Colon (tissue), 2 donors: ENCODE data around the gene HUS1.
"Not testable (repeated sequence)": the region's sequence is repeated elsewhere in the genome, so short reads cannot be mapped to it uniquely, and the experiment has no call there.

Experiments
- FAIRE-seq: peaks from 2 replicates; lab custom pipeline; 2012; peaks lifted over from hg19 to GRCh38; lab: Jason Lieb, UNC
- donor health status: control.
- donor health status: control.

HUS1 gene

DNA sequence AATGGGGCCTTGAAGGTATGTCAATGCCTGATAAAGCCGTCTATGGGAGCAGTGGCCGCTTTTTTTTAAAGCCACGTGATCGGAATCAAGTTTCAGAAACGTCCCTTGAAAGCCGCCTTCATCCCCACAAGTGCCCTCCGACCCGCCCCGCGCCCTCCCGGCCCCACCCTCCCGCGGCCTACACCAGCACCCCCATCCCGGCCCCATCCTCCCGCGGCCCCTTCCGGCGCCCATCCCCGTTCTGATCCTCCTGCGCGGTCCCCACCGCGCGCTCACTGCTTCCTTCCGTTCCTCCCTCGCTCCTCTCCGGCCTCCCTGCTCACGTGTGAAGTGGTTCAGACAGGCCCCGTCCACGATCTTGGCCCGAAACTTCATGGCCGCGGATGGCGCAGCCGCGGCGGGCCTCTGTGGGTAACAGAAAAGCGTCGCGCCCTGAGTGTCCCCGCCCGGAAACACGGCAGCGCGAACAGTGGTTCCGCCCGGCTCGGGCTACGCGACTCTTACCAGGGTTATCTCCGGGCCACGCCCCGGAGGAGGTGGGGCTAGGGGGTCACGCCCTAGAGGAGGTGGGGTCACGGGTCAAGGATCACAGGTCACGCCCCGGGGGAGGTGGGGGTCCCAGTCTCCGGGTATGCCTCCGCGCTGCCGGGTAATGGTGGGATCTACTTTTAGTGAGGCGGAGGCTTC, at the start of gene HUS1:
HUS1 (minus strand) TSS at position 471 of the 687 bp plus-strand sequence; CDS start at position 375, 96 bp downstream.
- FAIRE-seq: no peak

GRCh38 chr7:48028938-48029337, 49.5 kb upstream of the HUS1 start, which contains the start of gene SUN3:
TSS of gene SUN3 (minus strand) at chr7:48029107. CDS start at chr7:48028938, 169 bp downstream.
- FAIRE-seq: no peak

- no peak for FAIRE-seq
Observed at GRCh38 chr7:48025624-48026023, 46.2 kb upstream of the HUS1 start.

DNA sequence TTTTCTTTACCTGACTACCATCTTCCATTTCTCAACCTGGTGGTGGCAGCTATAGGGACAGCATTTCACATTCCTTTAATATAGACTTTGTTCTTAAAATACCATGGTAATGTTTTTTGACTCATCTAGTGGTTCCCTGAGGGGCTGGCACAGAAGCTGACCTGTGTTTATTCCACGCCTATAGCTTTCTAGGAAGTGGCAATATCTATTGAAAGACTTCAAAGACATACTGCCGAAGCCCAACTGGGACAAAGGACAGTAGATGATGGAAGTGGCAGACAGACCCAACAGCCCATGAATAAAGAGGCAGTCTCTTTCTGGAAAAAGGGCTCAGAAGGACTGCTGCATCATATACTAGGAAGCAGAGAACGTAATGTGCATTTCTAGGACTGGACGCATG, 38.3 kb upstream of the HUS1 start:
- no peak for FAIRE-seq

DNA sequence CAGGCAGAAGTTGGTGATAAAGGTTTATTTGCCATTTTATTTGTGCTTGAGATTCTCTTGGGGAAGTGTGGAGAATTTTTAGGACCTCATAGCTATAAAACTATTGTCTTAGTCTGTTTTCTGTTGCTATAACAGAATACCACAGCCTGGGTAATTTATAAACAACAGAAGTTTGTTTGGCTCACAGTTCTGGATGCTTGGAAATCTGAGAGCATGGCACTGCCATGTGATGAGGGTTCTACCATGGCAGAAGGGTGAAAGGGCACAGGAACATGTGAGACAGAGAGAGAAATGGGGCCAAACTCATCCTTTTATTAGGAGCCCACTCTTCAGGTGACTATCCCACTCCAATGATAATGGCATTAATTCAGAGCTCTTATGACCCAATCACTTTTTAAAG, 37.2 kb upstream of the HUS1 start:
- no peak for FAIRE-seq

DNA sequence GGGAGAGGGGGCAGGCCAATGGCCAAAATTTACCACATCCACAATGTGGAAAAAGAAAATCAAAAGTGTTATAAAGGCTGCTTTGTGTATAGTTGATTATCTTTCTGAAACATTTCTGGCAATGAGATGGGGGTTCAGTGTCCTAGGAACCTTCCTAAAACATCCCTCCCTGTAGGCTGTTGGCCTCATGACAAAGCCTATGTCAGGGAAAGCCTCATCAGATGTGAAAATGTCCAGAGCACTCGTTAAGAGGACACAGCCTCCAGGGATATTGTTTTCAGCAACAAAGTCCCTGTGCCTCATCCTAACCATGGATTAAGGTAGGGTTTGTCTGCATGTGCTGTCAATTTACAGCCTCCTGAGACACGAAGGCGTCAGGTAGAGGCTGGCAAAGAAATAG, 32.5 kb upstream of the HUS1 start:
- no peak for FAIRE-seq

DNA sequence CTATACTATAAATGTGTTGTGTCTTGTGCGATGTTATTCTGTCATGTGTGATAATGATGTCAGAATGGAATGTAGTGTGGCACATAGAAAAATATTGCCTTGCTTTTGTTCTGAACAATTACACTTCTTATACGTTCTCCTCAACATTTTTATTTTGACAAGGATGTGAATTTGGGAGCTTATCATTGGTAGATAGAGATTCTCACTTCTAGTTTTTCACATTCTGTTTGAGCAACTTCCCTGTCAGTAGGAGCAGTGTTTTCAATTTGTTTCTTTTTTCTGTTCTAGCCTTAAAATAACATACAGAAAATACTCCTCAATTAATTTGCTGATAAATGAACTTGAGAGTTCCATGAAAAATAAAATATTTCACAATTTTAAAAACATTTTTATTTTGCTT, 31.9 kb upstream of the HUS1 start:
- no peak for FAIRE-seq

DNA sequence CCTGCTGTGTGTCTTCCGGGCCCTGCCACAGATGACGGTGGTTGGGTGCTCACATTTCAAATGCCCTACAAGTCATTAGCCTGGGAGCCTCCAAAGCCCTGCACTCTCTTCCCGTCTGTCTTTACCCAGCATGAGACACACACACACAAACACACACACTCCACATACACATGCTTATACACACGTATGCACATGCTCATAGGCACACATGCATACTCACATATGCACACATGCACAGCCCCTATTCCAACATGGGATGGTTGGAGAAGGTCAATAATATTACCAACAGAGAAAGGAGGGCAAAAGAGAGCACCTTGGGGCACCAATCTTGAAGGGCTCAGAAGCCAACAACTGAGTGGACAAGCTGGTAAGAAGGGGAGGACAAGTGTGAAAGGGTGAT, 30.5 kb upstream of the HUS1 start:
- no peak for FAIRE-seq

DNA sequence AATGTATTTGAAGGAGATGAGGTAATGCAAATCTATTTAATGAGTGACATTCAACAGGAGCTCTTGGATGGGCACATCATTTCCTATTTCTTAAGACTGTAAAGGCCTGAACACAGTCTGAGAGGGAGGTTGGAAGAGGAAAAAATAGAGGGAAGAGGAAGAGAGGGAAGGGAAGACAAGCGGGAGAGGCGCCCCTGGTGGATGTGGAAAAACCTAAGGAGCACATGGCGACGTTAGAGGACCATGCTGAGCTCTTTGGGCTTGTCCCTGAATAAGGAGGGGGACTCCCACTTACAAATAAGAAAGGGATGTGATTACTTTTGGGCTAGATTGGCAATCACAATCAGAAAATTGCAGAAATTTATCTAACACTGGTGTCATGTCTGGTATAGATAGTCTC, 29.8 kb upstream of the HUS1 start:
- FAIRE-seq: no peak

GRCh38 chr7:48006866-48007265, 27.5 kb upstream of the HUS1 start:
- no peak for FAIRE-seq

GRCh38 chr7:48004638-48005037, 25.2 kb upstream of the HUS1 start:
- no peak for FAIRE-seq

DNA sequence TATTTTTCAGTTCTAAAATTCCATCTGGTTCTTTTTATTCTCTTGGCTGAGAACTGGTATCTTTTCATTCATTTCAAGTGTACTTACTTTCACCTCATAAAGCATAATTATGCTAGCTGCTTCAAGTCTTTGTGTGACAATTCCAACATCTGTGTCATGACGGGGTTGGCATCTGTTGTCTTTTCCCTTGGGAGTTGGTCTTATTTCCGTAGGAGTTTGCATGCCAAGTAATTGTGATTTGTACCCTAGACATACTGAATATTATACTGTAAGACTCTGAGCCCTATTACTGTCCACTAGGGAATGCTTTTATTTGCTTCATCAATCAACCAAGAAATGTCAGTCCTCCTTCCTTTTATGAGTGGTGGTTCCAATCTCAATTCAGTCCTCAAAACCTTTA, 24.6 kb upstream of the HUS1 start:
- no peak for FAIRE-seq

- not testable (repeated sequence) for FAIRE-seq
Observed at GRCh38 chr7:48000164-48000563, 20.7 kb upstream of the HUS1 start.

DNA sequence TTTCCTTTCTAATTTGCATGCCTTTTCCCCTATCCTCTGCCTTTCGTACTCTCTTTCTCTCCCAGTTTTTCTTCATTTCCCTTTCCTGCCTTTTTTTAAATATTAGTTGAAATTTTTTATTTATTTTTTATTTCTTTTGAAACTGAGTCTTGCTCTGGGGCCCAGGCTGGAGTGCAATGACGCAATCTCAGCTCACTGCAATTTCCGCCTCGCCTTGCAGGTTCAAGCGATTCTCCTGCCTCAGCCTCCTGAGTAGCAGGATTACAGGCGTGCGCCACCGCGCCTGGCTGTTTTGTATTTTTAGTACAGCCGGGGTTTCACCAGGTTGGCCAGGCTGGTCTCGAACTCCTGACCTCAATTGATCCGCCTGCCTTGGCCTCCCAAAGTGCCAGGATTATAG, 20.0 kb upstream of the HUS1 start:
- FAIRE-seq: no peak

DNA sequence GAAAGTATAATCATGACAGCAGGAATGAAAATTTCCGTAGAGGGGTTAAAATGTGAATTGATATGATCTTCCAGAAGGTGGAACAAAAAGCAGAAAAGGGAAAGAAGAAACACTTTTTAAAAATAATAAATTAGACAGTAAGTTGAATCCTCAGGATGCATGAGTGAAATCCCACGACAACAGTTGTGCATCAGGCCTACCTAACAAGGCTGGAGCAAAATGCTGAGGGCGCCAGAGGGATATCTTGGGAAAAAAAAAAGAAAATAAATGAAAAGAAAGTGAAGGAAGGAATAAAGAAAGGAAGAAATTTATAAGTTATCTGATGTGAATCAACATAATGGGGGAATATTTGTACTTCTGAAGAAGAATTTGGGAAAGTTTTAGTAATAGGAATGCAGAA, 13.0 kb upstream of the HUS1 start:
- FAIRE-seq: no peak

- FAIRE-seq: no peak
Observed at GRCh38 chr7:47991741-47992311, 12.4 kb upstream of the HUS1 start.

- FAIRE-seq: no peak
Observed at GRCh38 chr7:47991270-47991669, 11.9 kb upstream of the HUS1 start.

GRCh38 chr7:47990592-47990991, 11.2 kb upstream of the HUS1 start:
- FAIRE-seq: no peak

GRCh38 chr7:47989607-47990400, 10.4 kb upstream of the HUS1 start:
- FAIRE-seq: not testable (repeated sequence)

DNA sequence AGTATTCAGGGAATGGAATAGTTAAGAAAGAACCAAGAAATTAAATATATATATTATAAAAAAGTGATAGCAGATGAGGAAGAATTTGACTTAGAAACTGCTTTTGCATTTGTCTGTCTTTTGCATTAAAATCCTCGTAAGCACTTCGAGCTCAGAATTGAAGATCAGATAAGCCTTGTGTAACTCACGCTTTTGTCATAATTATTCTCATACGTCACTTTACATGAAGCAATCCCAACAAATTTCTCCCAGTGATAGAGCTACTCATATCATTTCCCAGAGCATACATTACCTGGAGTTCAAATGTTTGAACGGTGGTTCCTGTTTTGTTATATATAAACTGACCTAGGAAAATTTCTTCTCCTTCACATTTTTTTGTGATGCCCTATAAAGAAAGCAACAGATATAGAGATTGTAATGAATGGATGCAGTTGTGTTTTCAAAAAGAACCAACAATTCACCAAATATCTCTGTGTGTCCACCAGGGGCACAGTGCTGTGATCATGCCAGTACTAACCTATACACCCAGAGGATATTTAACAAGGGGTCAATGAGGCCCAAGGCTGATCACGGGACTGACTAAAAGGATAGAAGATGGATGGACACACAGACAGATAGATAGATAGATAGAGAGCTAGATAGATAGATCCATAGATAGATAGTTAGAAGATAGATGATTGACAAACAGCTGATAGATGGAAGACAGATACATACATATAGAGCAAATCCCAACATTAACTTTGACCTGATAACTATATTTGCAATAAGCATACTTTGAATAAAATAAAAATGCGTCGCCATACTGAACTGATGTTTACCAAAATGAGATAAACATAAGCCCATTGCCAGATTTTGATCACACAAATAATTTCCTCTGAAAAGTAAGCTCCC, 9.3 kb upstream of the HUS1 start:
- no peak for FAIRE-seq

DNA sequence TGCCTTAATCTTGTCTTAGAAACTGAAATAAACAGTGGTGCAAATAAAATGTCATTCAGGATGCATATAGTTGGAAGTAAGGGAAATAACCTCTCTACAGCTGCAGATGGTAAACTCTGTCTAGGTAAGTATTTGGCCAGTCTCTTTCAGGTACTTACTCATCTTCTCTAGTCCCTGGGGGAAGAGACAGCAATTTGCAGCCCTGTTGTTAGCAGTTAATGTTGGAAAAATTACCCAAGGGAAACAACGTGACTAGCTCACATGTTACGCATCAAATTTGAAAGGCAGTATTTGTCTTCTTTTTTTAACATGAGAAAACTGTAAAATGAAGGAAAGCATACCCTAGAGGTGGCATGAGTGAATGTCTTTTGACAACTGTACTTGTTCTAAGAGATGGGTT, 3.2 kb upstream of the HUS1 start:
- FAIRE-seq: no peak

- FAIRE-seq: not testable (repeated sequence)
Observed at GRCh38 chr7:47980648-47981047, 1.2 kb upstream of the HUS1 start.
